Activated CD4-positive, CD25-positive, alpha-beta regulatory T cell treated with anti-CD3 and anti-CD28 coated beads, Interleukin-2, amount 50 U/mL, for 24 hours (primary cell): Measurements from ENCODE around the gene COMT.

Experiments
- ATAC-seq, 2 donors: fragments of 150-1000 bp; cut with Tn5 transposase; one replicate each; pipeline ENCODE4 v1.10.0; 2021; ENCODE audit warnings: mild to moderate bottlenecking in 1 of 2, moderate library complexity in 1 of 2

The COMT gene

GRCh38 chr22:19984201-19984753, 42.7 kb downstream of the COMT start:
- no peak for ATAC-seq

GRCh38 chr22:19984851-19985811, 43.6 kb downstream of the COMT start:
- ATAC-seq: no peak

GRCh38 chr22:19986011-19986409, 44.4 kb downstream of the COMT start:
- no peak for ATAC-seq

GRCh38 chr22:19986410-19987341, 45.1 kb downstream of the COMT start:
- peak; percentile 74 to 78 for ATAC-seq

GRCh38 chr22:19987394-19988306, 46.1 kb downstream of the COMT start:
- ATAC-seq: no peak

GRCh38 chr22:19988331-19988808, 46.8 kb downstream of the COMT start:
- no peak for ATAC-seq

GRCh38 chr22:19988965-19989724, 47.6 kb downstream of the COMT start:
- no peak for ATAC-seq

GRCh38 chr22:19989725-19990067, 48.1 kb downstream of the COMT start:
- ATAC-seq: no peak

GRCh38 chr22:19990188-19990587, 48.6 kb downstream of the COMT start:
- no peak for ATAC-seq

- no peak for ATAC-seq
Measured at GRCh38 chr22:19990609-19991394, 49.2 kb downstream of the COMT start.

GRCh38 chr22:19991395-19991644, 49.7 kb downstream of the COMT start:
- no peak for ATAC-seq

- no peak for ATAC-seq
Measured at GRCh38 chr22:19991645-19992451, 50.3 kb downstream of the COMT start.

- ATAC-seq: no peak
Measured at GRCh38 chr22:19992481-19992911, 50.9 kb downstream of the COMT start.

- ATAC-seq: no peak
Measured at GRCh38 chr22:19992921-19993355, 51.4 kb downstream of the COMT start.

- no peak for ATAC-seq
Measured at GRCh38 chr22:19993926-19994325, 52.4 kb downstream of the COMT start.

GRCh38 chr22:19994851-19995610, 53.5 kb downstream of the COMT start:
- ATAC-seq: no peak

- no peak for ATAC-seq
Measured at GRCh38 chr22:19995611-19996339, 54.2 kb downstream of the COMT start.
